Gastroesophageal sphincter (tissue), 4 donors: ENCODE measurements around the gene LRRC53. TPM values are rescaled to one million over a fixed set of nuclear protein-coding genes. Genes with fewer than 3 reads are reported as not detected.
A peak's percentile ranks its signal among the peaks of the same experiment; 100 is the strongest.

Source experiments
- ATAC-seq: fragments of 150-250 bp; one replicate; pipeline ENCODE4 v1.9.1; 2016; ENCODE audit warnings: mild to moderate bottlenecking, moderate library complexity
- H3K27ac ChIP-seq, 4 donors: fragments of 200-600 bp; sonication (generic) in 3 of 4; 1 replicate in 3 of 4; 2 replicates in 1 of 4; pipeline ENCODE4 v1.5.1; 2016 to 2019
- H3K27me3 ChIP-seq: fragments of 200-600 bp; sonication (generic); one replicate; pipeline ENCODE4 v1.5.1; 2019
- H3K36me3 ChIP-seq, 2 donors: fragments of 200-600 bp; sonication (generic); one replicate each; pipeline ENCODE4 v1.5.1; 2019; ENCODE audit warnings: control low read depth in 1 of 2
- H3K4me1 ChIP-seq, 3 donors: fragments of 200-600 bp; sonication (generic); 1 replicate in 2 of 3; 2 replicates in 1 of 3; pipeline ENCODE4 v1.5.1; 2016 to 2019; ENCODE audit warnings: control low read depth in 2 of 3
- H3K4me3 ChIP-seq, 2 donors: fragments of 200-600 bp; sonication (generic); one replicate each; pipeline ENCODE4 v1.5.1; 2019; ENCODE audit warnings: mild to moderate bottlenecking in 1 of 2, moderate library complexity in 1 of 2
- H3K9me3 ChIP-seq, 3 donors: fragments of 200-600 bp; sonication (generic); one replicate each; pipeline ENCODE4 v1.5.1; 2017 to 2019; ENCODE audit warnings: control low read depth in 2 of 3
- CTCF ChIP-seq, 4 experiments: fragments of 200-600 bp in 2 of 4; fragments of 450-650 bp in 2 of 4; sonication (generic) in 1 of 4; IDR thresholded peaks; one replicate each; pipeline ENCODE4 v1.5.1; 2017 to 2019; ENCODE audit warnings: antibody characterized with exemption in 4 of 4, mild to moderate bottlenecking in 2 of 4, moderate library complexity in 2 of 4
- EP300 ChIP-seq: sonication (generic); formaldehyde crosslinking; IDR thresholded peaks from one replicate; pipeline ENCODE4 v1.6.1; 2017; ENCODE audit warnings: antibody characterized with exemption, mild to moderate bottlenecking
- POLR2A ChIP-seq, 2 donors: fragments of 450-650 bp; IDR thresholded peaks; one replicate each; pipeline ENCODE4 v1.6.1; 2017; ENCODE audit warnings: antibody characterized with exemption in 2 of 2, mild to moderate bottlenecking in 2 of 2, moderate library complexity in 1 of 2
- POLR2AphosphoS5 ChIP-seq: sonication (generic); formaldehyde crosslinking; IDR thresholded peaks from one replicate; pipeline ENCODE4 v1.6.1; 2017; ENCODE audit warnings: antibody characterized with exemption
- WGBS, 2 donors: methylation state at CpG; one replicate each; pipeline ENCODE4 v1.1.5; 2018; ENCODE audit warnings: low coverage in 1 of 2; 5-methylcytosine and 5-hydroxymethylcytosine counted together
- total RNA-seq, 4 donors: library from RNA; depleted of rRNA; stranded (reverse); fragments of >200 nt; gene quantifications; one replicate each; pipeline ENCODE4 v1.1.0, GENCODE V29; 2016

Gene LRRC53
- total RNA-seq, 4 donors from 2014 or later: not detected

- no peak for ATAC-seq
- H3K9me3 ChIP-seq: no peaks in the 10 kb centered on the region
- no peak for TF ChIP-seq POLR2AphosphoS5
- TF ChIP-seq EP300: no peak
- no peak for TF ChIP-seq POLR2A (IDR thresholded peaks at IDR 0.05)
- TF ChIP-seq CTCF (IDR thresholded peaks at IDR 0.05): no peak
- H3K27ac ChIP-seq: peak overlapping the region in 2 of 4 donors; percentile 5 to 35
- no peaks in the 10 kb centered on the region for H3K27me3 ChIP-seq
- no peak overlapping the region for H3K4me3 ChIP-seq
- peaks cover 0 to 16% (median 2%) of the 10 kb centered on the region in 3 donors for H3K4me1 ChIP-seq
- H3K36me3 ChIP-seq: no peaks in the 10 kb centered on the region
- WGBS, 2 donors: 51 to 65% methylated on average over 3 of the region's 3 CpGs
These were observed 40.9 kb downstream of the LRRC53 start for GRCh38 chr1:74471470-74471869.

- TF ChIP-seq EP300: no peak
- no peak for TF ChIP-seq POLR2AphosphoS5
- no peak for TF ChIP-seq POLR2A (IDR thresholded peaks at IDR 0.05)
- TF ChIP-seq CTCF (IDR thresholded peaks at IDR 0.05): no peak
- Histone ChIP-seq H3K36me3 (no peaks in the 10 kb centered on the region), H3K4me1 (peaks cover 0 to 16% (median 2%) of the 10 kb centered on the region in 3 donors), H3K9me3 (no peaks in the 10 kb centered on the region), H3K27me3 (no peaks in the 10 kb centered on the region), H3K4me3 (no peak overlapping the region), H3K27ac (peak overlapping the region in 2 of 4 donors; percentile 5 to 35)
- WGBS, 2 donors: 30 to 80% methylated on average over 1 to 2 of the region's 3 CpGs
- ATAC-seq: peak; percentile 38
These were observed 41.5 kb downstream of the LRRC53 start for GRCh38 chr1:74470936-74471335.

- H3K4me1 ChIP-seq: peaks cover 0 to 16% (median 2%) of the 10 kb centered on the region in 3 donors
- ATAC-seq: no peak
- TF ChIP-seq CTCF (IDR thresholded peaks at IDR 0.05) (no peak), POLR2AphosphoS5 (peak; percentile 24)
- 11 to 18% methylated on average over 3 of the region's 3 CpGs for WGBS, 2 donors
- H3K4me3 ChIP-seq: no peak overlapping the region
- H3K9me3 ChIP-seq: no peaks in the 10 kb centered on the region
- H3K27me3 ChIP-seq: no peaks in the 10 kb centered on the region
- peak overlapping the region in 1 of 4 donors; percentile 35 for H3K27ac ChIP-seq
- H3K36me3 ChIP-seq: no peaks in the 10 kb centered on the region
These were observed 42.2 kb downstream of the LRRC53 start for GRCh38 chr1:74470251-74470650.

GRCh38 chr1:74468982-74469603 lies 43.3 kb downstream of the LRRC53 start:
- Histone ChIP-seq H3K36me3 (no peaks in the 10 kb centered on the region), H3K9me3 (no peaks in the 10 kb centered on the region), H3K4me3 (no peak overlapping the region), H3K27me3 (no peaks in the 10 kb centered on the region), H3K4me1 (peaks cover 0 to 16% (median 2%) of the 10 kb centered on the region in 3 donors), H3K27ac (no peak overlapping the region)
- WGBS, 2 donors: 19 to 22% methylated on average over 2 of the region's 2 CpGs
- ATAC-seq: no peak
- peak; percentile 40 to 63 (median 46) for TF ChIP-seq CTCF (IDR thresholded peaks at IDR 0.05)
- no peak for TF ChIP-seq POLR2AphosphoS5

GRCh38 chr1:74467786-74468377 lies 44.5 kb downstream of the LRRC53 start:
- ATAC-seq: no peak
- no peaks in the 10 kb centered on the region for H3K36me3 ChIP-seq
- H3K27me3 ChIP-seq: no peaks in the 10 kb centered on the region
- TF ChIP-seq CTCF (IDR thresholded peaks at IDR 0.05): no peak
- TF ChIP-seq POLR2A (IDR thresholded peaks at IDR 0.05): no peak
- no peak overlapping the region for H3K27ac ChIP-seq
- WGBS, 2 donors: 66 to 75% methylated on average over 3 of the region's 3 CpGs
- peaks cover 0 to 16% (median 2%) of the 10 kb centered on the region in 3 donors for H3K4me1 ChIP-seq
- no peaks in the 10 kb centered on the region for H3K9me3 ChIP-seq
- H3K4me3 ChIP-seq: no peak overlapping the region
